Astrocyte (in vitro differentiated cells and primary cell): Measurements from ENCODE around the gene CHMP6. TPM values are rescaled to one million over a fixed set of nuclear protein-coding genes. Genes with fewer than 3 reads are reported as not detected.
A peak's percentile ranks its signal among the peaks of the same experiment; 100 is the strongest.

Source experiments
- DNase-seq: peaks from one replicate; pipeline ENCODE4 v3.0.0-alpha.2; 2010; ENCODE audit warnings: low read depth
- FAIRE-seq: peaks from 2 replicates; lab custom pipeline; 2011; peaks lifted over from hg19 to GRCh38; lab: Jason Lieb, UNC
- H2AFZ ChIP-seq: 2 replicates; pipeline ENCODE4 v1.6.0; 2012; ENCODE audit warnings: low read depth, low read length, inconsistent platforms
- H3K27ac ChIP-seq: 2 replicates; pipeline ENCODE4 v1.5.1; 2011; ENCODE audit warnings: low read depth, low read length, inconsistent platforms
- H3K27me3 ChIP-seq: 2 replicates; pipeline ENCODE4 v1.6.0; 2011; ENCODE audit warnings: low read length, inconsistent platforms; ENCODE audit not compliant: insufficient read depth
- H3K36me3 ChIP-seq: 2 replicates; pipeline ENCODE4 v1.5.1; 2011; ENCODE audit warnings: low read length, inconsistent platforms; ENCODE audit not compliant: insufficient read depth
- H3K4me1 ChIP-seq: 2 replicates; pipeline ENCODE4 v1.5.1; 2011; ENCODE audit warnings: low read length, inconsistent platforms; ENCODE audit not compliant: insufficient read depth
- H3K4me2 ChIP-seq: 2 replicates; pipeline ENCODE4 v1.6.0; 2012; ENCODE audit warnings: low read length, inconsistent platforms
- H3K4me3 ChIP-seq: 2 replicates; pipeline ENCODE4 v1.5.1; 2011; ENCODE audit warnings: low read depth, mild to moderate bottlenecking, low read length, inconsistent platforms; ENCODE audit not compliant: insufficient read depth
- H3K79me2 ChIP-seq: 2 replicates; pipeline ENCODE4 v1.6.0; 2012; ENCODE audit warnings: mild to moderate bottlenecking, low read length, inconsistent platforms; ENCODE audit not compliant: insufficient read depth
- H3K9ac ChIP-seq: 2 replicates; pipeline ENCODE4 v1.6.0; 2012; ENCODE audit warnings: mild to moderate bottlenecking, low read length, inconsistent platforms
- H3K9me3 ChIP-seq: 2 replicates; pipeline ENCODE4 v1.5.1; 2012; ENCODE audit warnings: low read depth, mild to moderate bottlenecking, low read length, inconsistent platforms; ENCODE audit not compliant: insufficient read depth
- H4K20me1 ChIP-seq: 2 replicates; pipeline ENCODE4 v1.6.0; 2012; ENCODE audit warnings: low read length, inconsistent platforms; ENCODE audit not compliant: insufficient read depth
- H3K27ac Mint-ChIP-seq: one replicate; pipeline ENCODE4 v1.8.0; 2021; ENCODE audit warnings: mild to moderate bottlenecking, mixed read lengths; ENCODE audit not compliant: unreplicated experiment
- H3K27me3 Mint-ChIP-seq: one replicate; pipeline ENCODE4 v1.8.0; 2021; ENCODE audit warnings: low read depth, mixed read lengths; ENCODE audit not compliant: unreplicated experiment
- H3K36me3 Mint-ChIP-seq: one replicate; pipeline ENCODE4 v1.8.0; 2021; ENCODE audit warnings: low read depth, mixed read lengths; ENCODE audit not compliant: unreplicated experiment
- H3K4me1 Mint-ChIP-seq: one replicate; pipeline ENCODE4 v1.8.0; 2021; ENCODE audit warnings: low read depth, mixed read lengths; ENCODE audit not compliant: unreplicated experiment
- H3K4me3 Mint-ChIP-seq: one replicate; pipeline ENCODE4 v1.8.0; 2021; ENCODE audit warnings: mild to moderate bottlenecking, moderate library complexity, mixed read lengths; ENCODE audit not compliant: unreplicated experiment
- H3K9me3 Mint-ChIP-seq: one replicate; pipeline ENCODE4 v1.8.0; 2021; ENCODE audit warnings: mild to moderate bottlenecking, mixed read lengths; ENCODE audit not compliant: unreplicated experiment
- EZH2 ChIP-seq: IDR thresholded peaks from 2 replicates; pipeline ENCODE4 v1.6.1; 2012; ENCODE audit warnings: mild to moderate bottlenecking, low read length, inconsistent platforms; ENCODE audit not compliant: insufficient read depth
- total RNA-seq: library from RNA; stranded (reverse); gene quantifications from 2 replicates; pipeline ENCODE4 v1.2.1, GENCODE V29; 2021
- TF ChIP-seq, protein P1 (sequence below): IDR thresholded peaks from 2 replicates; pipeline ENCODE4 v1.5.1; 2011; ENCODE audit warnings: low read depth, mild to moderate bottlenecking, inconsistent platforms, low read length, moderate library complexity; ENCODE audit not compliant: insufficient read depth

The CHMP6 gene
- total RNA-seq, 1 donor from 2014 or later = 19.0 TPM

DNA sequence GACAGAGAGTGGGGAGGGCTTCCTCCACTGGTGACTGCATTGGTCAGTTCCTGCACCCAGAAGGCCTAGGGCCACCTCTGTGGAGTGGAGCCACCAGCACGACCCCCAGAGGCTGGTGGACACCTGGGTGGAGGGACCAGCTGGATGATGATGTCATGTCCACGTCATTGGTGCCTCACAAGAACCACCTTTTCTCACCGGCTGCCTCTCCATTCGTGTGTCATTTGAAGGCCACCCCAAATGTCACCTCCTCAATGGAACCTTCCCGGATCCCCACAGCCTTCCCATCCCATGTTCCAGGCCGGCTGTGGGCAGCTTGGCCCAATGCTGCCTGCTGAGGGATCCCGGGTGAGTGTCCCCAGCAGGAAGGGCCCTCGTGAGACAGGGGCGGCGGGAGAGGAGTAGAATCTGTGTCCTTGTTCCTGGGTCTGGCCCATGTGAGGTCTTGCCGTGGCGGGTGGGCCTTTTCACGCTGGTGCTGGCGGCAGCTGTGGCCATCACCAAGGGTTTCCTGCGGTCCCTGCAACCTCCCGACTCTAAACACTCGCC lies 9.1 kb upstream of the CHMP6 start:
- Histone ChIP-seq H3K27ac (no peak overlapping the region), H3K4me3 (no peak overlapping the region), H3K27me3 (no peaks in the 10 kb centered on the region), H3K4me1 (peaks cover 28% of the 10 kb centered on the region), H3K79me2 (no peaks in the 10 kb centered on the region), H4K20me1 (no peaks in the 10 kb centered on the region), H3K9me3 (no peaks in the 10 kb centered on the region), H2AFZ (no peak overlapping the region), H3K36me3 (no peaks in the 10 kb centered on the region), H3K4me2 (no peak overlapping the region), H3K9ac (no peak overlapping the region)
- Mint-ChIP-seq H3K4me1 (peaks cover 10% of the 10 kb centered on the region), H3K4me3 (peak overlapping the region; percentile 66), H3K27me3 (peaks cover 5% of the 10 kb centered on the region), H3K9me3 (no peaks in the 10 kb centered on the region), H3K27ac (no peak overlapping the region), H3K36me3 (no peaks in the 10 kb centered on the region)
- no peak for DNase-seq
- TF ChIP-seq, protein P1, sequence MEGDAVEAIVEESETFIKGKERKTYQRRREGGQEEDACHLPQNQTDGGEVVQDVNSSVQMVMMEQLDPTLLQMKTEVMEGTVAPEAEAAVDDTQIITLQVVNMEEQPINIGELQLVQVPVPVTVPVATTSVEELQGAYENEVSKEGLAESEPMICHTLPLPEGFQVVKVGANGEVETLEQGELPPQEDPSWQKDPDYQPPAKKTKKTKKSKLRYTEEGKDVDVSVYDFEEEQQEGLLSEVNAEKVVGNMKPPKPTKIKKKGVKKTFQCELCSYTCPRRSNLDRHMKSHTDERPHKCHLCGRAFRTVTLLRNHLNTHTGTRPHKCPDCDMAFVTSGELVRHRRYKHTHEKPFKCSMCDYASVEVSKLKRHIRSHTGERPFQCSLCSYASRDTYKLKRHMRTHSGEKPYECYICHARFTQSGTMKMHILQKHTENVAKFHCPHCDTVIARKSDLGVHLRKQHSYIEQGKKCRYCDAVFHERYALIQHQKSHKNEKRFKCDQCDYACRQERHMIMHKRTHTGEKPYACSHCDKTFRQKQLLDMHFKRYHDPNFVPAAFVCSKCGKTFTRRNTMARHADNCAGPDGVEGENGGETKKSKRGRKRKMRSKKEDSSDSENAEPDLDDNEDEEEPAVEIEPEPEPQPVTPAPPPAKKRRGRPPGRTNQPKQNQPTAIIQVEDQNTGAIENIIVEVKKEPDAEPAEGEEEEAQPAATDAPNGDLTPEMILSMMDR = no peak
- no peak for TF ChIP-seq EZH2
- FAIRE-seq = no peak

DNA sequence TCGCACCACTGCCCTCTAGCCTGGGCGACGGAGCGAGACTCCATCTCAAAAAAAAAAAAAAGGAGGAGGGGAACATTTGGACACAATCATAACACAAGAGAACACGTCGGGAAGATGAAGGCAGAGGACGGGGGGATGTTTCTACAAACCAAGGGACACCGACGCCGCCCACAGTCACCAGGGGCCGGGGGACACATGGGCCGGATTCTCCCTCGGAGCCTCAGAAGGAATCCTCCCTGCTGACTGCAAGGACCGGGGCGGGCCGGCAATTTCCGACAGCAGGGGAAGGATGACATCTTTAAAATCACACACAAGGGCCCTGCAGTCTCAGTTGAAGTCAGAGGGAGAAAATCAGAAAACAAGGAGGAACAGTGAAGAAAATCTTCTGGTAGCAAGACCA lies 8.1 kb upstream of the CHMP6 start:
- Histone ChIP-seq H2AFZ (no peak overlapping the region), H3K4me3 (no peak overlapping the region), H3K36me3 (no peaks in the 10 kb centered on the region), H3K4me1 (peaks cover 28% of the 10 kb centered on the region), H3K27ac (no peak overlapping the region), H3K9me3 (no peaks in the 10 kb centered on the region), H3K9ac (no peak overlapping the region), H4K20me1 (no peaks in the 10 kb centered on the region), H3K79me2 (no peaks in the 10 kb centered on the region), H3K4me2 (no peak overlapping the region), H3K27me3 (no peaks in the 10 kb centered on the region)
- DNase-seq (no peak), FAIRE-seq (no peak)
- peaks cover 5% of the 10 kb centered on the region for H3K27me3 Mint-ChIP-seq
- H3K9me3 Mint-ChIP-seq = no peaks in the 10 kb centered on the region
- H3K36me3 Mint-ChIP-seq = no peaks in the 10 kb centered on the region
- H3K27ac Mint-ChIP-seq = no peak overlapping the region
- no peak for TF ChIP-seq EZH2
- TF ChIP-seq, protein P1 = no peak
- H3K4me1 Mint-ChIP-seq = peaks cover 10% of the 10 kb centered on the region
- no peak overlapping the region for H3K4me3 Mint-ChIP-seq

DNA sequence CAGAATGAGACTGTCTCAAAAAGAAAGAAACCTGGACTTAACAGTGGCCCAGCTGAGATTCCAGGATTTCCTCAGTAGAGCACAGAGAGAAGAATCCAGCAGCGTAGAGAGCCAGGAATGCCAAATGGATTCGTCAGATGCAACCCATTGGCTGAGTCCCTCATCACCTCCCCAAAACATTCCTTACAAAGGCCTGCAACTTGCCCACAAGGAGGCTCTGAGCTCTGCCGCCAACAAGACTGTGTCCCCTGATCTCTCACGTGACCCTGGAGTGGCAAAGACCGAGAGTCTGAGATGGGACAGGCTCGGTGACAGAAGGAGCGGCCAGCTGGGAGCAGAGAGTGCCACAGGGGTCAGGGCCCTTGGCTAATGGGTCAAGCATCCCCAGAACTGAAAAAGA lies 6.9 kb upstream of the CHMP6 start:
- FAIRE-seq = peak; percentile 88
- H3K27ac Mint-ChIP-seq = peak overlapping the region; percentile 59
- H3K36me3 Mint-ChIP-seq = no peaks in the 10 kb centered on the region
- peaks cover 5% of the 10 kb centered on the region for H3K27me3 Mint-ChIP-seq
- Histone ChIP-seq H3K9me3 (no peaks in the 10 kb centered on the region), H3K36me3 (no peaks in the 10 kb centered on the region), H3K4me3 (no peak overlapping the region), H3K27ac (peak overlapping the region; percentile 69), H3K9ac (peak overlapping the region; percentile 56), H3K27me3 (no peaks in the 10 kb centered on the region), H3K4me1 (peaks cover 26% of the 10 kb centered on the region), H3K4me2 (peak overlapping the region; percentile 67), H3K79me2 (no peaks in the 10 kb centered on the region), H2AFZ (peak overlapping the region; percentile 72), H4K20me1 (no peaks in the 10 kb centered on the region)
- DNase-seq = peak; percentile 97
- peak overlapping the region; percentile 34 for H3K4me3 Mint-ChIP-seq
- peaks cover 8% of the 10 kb centered on the region for H3K4me1 Mint-ChIP-seq
- TF ChIP-seq, protein P1 = peak; percentile 32
- no peak for TF ChIP-seq EZH2
- no peaks in the 10 kb centered on the region for H3K9me3 Mint-ChIP-seq
